HepG2 (cell line): ENCODE measurements around the gene MVP. TPM values are rescaled to one million over a fixed set of nuclear protein-coding genes. Genes with fewer than 3 reads are reported as not detected.

Experiments
- ATM ChIP-seq: fragments of 450-650 bp; IDR thresholded peaks from 2 replicates; pipeline ENCODE4 v1.7.1; 2017; ENCODE audit warnings: mild to moderate bottlenecking, borderline replicate concordance
- DMAP1 ChIP-seq: IDR thresholded peaks from 2 replicates; pipeline ENCODE4 v1.6.1; 2016
- EED ChIP-seq: sonication (generic); formaldehyde crosslinking; IDR thresholded peaks from 2 replicates; pipeline ENCODE4 v1.5.0; 2020; ENCODE audit warnings: mild to moderate bottlenecking, missing genetic modification reagents
- GLI4 ChIP-seq: sonication (generic); formaldehyde crosslinking; IDR thresholded peaks from 2 replicates; pipeline ENCODE4 v1.5.1; 2020; ENCODE audit warnings: missing genetic modification reagents, mild to moderate bottlenecking, moderate library complexity, borderline replicate concordance
- HOXA3 ChIP-seq: sonication (generic); formaldehyde crosslinking; IDR thresholded peaks from 2 replicates; pipeline ENCODE4 v1.5.0; 2020; ENCODE audit warnings: missing genetic modification reagents
- KAT2B ChIP-seq: fragments of 150-350 bp; IDR thresholded peaks from 2 replicates; pipeline ENCODE4 v1.6.1; 2014; ENCODE audit warnings: low read depth, low read length, borderline replicate concordance
- KLF9 ChIP-seq: IDR thresholded peaks from 2 replicates; pipeline ENCODE4 v1.6.1; 2016; ENCODE audit warnings: low read depth
- MBNL3 ChIP-seq: fragments of 250-450 bp; sonication (Bioruptor Pico); conservative IDR thresholded peaks from 2 replicates; pipeline ENCODE4 v1.8.0; 2022; ENCODE audit warnings: mild to moderate bottlenecking, inconsistent platforms
- MZF1 ChIP-seq: sonication (generic); formaldehyde crosslinking; IDR thresholded peaks from 2 replicates; pipeline ENCODE4 v1.8.1; 2023; ENCODE audit warnings: mild to moderate bottlenecking, missing genetic modification reagents, borderline replicate concordance
- NRL ChIP-seq: sonication (generic); formaldehyde crosslinking; IDR thresholded peaks from 2 replicates; pipeline ENCODE4 v1.5.0; 2020; ENCODE audit warnings: missing genetic modification reagents, mild to moderate bottlenecking, moderate library complexity, borderline replicate concordance
- PAXIP1 ChIP-seq: sonication (generic); formaldehyde crosslinking; conservative IDR thresholded peaks from 2 replicates; pipeline ENCODE4 v1.4.0; 2020; ENCODE audit warnings: mild to moderate bottlenecking, missing genetic modification reagents, moderate library complexity
- PCBP2 ChIP-seq: fragments of 200-400 bp; formaldehyde crosslinking; optimal IDR thresholded peaks from 2 replicates; pipeline ENCODE3; 2018; ENCODE audit warnings: low read length, low read depth; ENCODE audit not compliant: poor library complexity, severe bottlenecking
- PHF5A ChIP-seq: IDR thresholded peaks from one replicate; pipeline ENCODE4 v1.6.1; 2018; ENCODE audit warnings: low read depth, missing genetic modification reagents; ENCODE audit not compliant: unreplicated experiment
- SMC3 ChIP-seq: IDR thresholded peaks from 2 replicates; pipeline ENCODE4 v1.6.1; 2011; ENCODE audit warnings: low read length, improper control_type of control experiment
- TRIM24 ChIP-seq: sonication (generic); formaldehyde crosslinking; IDR thresholded peaks from 2 replicates; pipeline ENCODE4 v1.8.0; 2022; ENCODE audit warnings: mild to moderate bottlenecking, missing genetic modification reagents
- WIZ ChIP-seq: sonication (generic); formaldehyde crosslinking; IDR thresholded peaks from 2 replicates; pipeline ENCODE4 v1.5.1; 2020; ENCODE audit warnings: mild to moderate bottlenecking, missing genetic modification reagents
- ZNF260 ChIP-seq: sonication (generic); formaldehyde crosslinking; IDR thresholded peaks from 2 replicates; pipeline ENCODE4 v1.4.0; 2020; ENCODE audit warnings: missing genetic modification reagents, low read depth, mild to moderate bottlenecking, borderline replicate concordance
- ZNF598 ChIP-seq: sonication (generic); formaldehyde crosslinking; IDR thresholded peaks from 2 replicates; pipeline ENCODE4 v1.5.1; 2020; ENCODE audit warnings: mild to moderate bottlenecking, missing genetic modification reagents, borderline replicate concordance
- ZNF766 ChIP-seq: sonication (generic); formaldehyde crosslinking; IDR thresholded peaks from 2 replicates; pipeline ENCODE4 v1.5.0; 2020; ENCODE audit warnings: missing genetic modification reagents, borderline replicate concordance
- polyA plus RNA-seq, 8 experiments: library from polyadenylated mRNA; depleted of rRNA in 3 of 8; stranded (reverse) in 7 of 8; unstranded in 1 of 8; fragments of >200 nt; fragmentation: Illumina TruSeq in 4 of 8; extraction: Trizol in 4 of 8; gene quantifications; 2 replicates each; pipeline versions ENCODE4 v1.2.1 to v1.2.3, GENCODE V29; 2011 to 2016; ENCODE audit warnings: low read depth in 4 of 8, missing spikeins in 1 of 8, mixed read lengths in 1 of 8; ENCODE audit not compliant: insufficient read depth in 1 of 8
- total RNA-seq, 5 experiments: library from RNA; depleted of rRNA; stranded (reverse); fragments of >200 nt; fragmentation: Illumina TruSeq; extraction: Trizol; gene quantifications; 2 replicates each; pipeline ENCODE4 v1.2.3, GENCODE V29; 2016; ENCODE audit warnings: low read depth in 1 of 5
- TF ChIP-seq, protein P1 (sequence below): IDR thresholded peaks from 2 replicates; pipeline ENCODE4 v1.6.1; 2016; ENCODE audit warnings: low read depth, borderline replicate concordance
- TF ChIP-seq, protein P2 (sequence below): conservative IDR thresholded peaks from 2 replicates; pipeline ENCODE4 v1.6.1; 2018; ENCODE audit warnings: missing genetic modification reagents

The MVP gene
- total and polyA plus RNA-seq, 2 of the 13 experiments (the other 11 are each of a cell fraction or from before 2014, with no cell fraction given), result 22.9 to 43.5 TPM

DNA sequence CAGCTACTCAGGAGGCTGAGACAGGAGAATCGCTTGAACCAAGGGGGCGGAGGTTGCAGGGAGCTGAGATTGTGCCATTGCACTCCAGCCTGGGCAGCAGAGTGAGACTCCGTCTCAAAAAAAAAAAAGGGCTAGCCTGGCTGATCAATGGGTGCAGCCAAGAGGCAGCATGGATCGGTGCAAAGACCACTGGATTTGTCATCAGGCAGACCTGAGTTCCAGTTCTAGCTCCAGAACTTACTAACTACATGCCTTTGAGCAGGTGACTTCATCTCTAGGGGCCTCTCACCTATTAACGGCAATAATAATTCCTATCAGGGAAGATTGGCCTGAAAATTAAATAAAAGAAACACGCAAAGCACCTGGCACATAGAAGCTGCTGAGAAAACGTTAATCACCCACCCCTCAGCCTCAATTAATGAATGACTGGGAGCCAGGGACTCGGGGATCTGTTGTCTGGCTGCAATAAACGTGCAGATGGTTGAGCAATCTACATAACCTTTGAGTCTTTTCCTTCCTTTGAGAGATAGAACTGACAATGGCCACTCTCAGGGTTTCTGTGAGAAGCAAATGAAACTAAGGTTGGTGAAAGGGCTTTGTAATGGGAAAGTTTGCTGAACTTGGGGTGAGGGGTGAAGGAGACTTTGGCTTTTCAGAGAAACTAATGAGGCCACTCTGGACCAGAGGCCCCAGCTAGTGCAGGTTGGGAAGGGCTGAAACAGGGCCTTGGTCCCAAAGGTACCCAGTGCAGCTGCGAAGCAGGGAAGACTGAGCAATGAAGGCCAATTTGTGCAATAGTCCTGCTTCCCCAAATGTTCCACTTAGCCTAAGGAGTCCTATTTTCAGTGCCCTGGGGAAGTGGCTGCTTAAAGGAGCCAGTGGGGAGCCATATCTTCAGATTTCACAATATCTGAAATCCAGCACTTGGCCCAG is 71.5 kb downstream of the MVP start (continued):
- peak; percentile 80 for TF ChIP-seq PHF5A (CRISPR knock-in tag)
- peak; percentile 77 for TF ChIP-seq PAXIP1 (CRISPR knock-in tag)
- peak; percentile 84; the same call in 1 of the 2 replicates for TF ChIP-seq WIZ (CRISPR knock-in tag)
- no peak for TF ChIP-seq PCBP2
- TF ChIP-seq SMC3, result no peak; the same call in 1 of the 2 replicates
- TF ChIP-seq KLF9 (CRISPR knock-in tag), result no peak
- 0 out of 2 replicates have a peak, but pooled peaks have one; percentile 8 for TF ChIP-seq ZNF598 (CRISPR knock-in tag)
- TF ChIP-seq, protein P1, sequence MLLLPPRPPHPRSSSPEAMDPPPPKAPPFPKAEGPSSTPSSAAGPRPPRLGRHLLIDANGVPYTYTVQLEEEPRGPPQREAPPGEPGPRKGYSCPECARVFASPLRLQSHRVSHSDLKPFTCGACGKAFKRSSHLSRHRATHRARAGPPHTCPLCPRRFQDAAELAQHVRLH (CRISPR knock-in tag), result no peak
- TF ChIP-seq DMAP1, result no peak; the same call in 1 of the 2 replicates
- TF ChIP-seq ATM, result no peak
- peak; percentile 69; the same call in 1 of the 2 replicates for TF ChIP-seq HOXA3 (CRISPR knock-in tag)
- TF ChIP-seq ZNF766 (CRISPR knock-in tag), result 0 out of 2 replicates have a peak, but pooled peaks have one; percentile 37
- TF ChIP-seq TRIM24, result no peak
- no peak for TF ChIP-seq EED (CRISPR knock-in tag)
- TF ChIP-seq KAT2B, result no peak
- TF ChIP-seq, protein P2, sequence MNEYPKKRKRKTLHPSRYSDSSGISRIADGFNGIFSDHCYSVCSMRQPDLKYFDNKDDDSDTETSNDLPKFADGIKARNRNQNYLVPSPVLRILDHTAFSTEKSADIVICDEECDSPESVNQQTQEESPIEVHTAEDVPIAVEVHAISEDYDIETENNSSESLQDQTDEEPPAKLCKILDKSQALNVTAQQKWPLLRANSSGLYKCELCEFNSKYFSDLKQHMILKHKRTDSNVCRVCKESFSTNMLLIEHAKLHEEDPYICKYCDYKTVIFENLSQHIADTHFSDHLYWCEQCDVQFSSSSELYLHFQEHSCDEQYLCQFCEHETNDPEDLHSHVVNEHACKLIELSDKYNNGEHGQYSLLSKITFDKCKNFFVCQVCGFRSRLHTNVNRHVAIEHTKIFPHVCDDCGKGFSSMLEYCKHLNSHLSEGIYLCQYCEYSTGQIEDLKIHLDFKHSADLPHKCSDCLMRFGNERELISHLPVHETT (CRISPR knock-in tag), result no peak
- TF ChIP-seq NRL, result no peak
- TF ChIP-seq MZF1 (CRISPR knock-in tag), result no peak
- TF ChIP-seq ZNF260, result no peak
- no peak for TF ChIP-seq GLI4 (CRISPR knock-in tag)
- no peak for TF ChIP-seq MBNL3 (CRISPR knock-in tag)
